Measurements from ENCODE around the gene MRPL22.

The MRPL22 gene

GRCh38 chr5:155017610-155018009, 76.7 kb downstream of the MRPL22 start:
- Histone ChIP-seq H3K27me3 (no peaks in the 10 kb centered on the region), H3K4me3 (no peak overlapping the region), H3K36me3 (no peaks in the 10 kb centered on the region), H4K20me1 (no peaks in the 10 kb centered on the region), H3K27ac (no peak overlapping the region), H3K9ac (no peak overlapping the region), H3K4me2 (no peak overlapping the region), H3K4me1 (no peaks in the 10 kb centered on the region), H3K9me3 (replicated peaks in 1 of 11) (peaks cover 0 to 26% (median 8%) of the 10 kb centered on the region in 11 experiments; a peak in 12 of 22 replicates)
- no peak for TF ChIP-seq Cebpa-rat (IDR thresholded peaks at IDR 0.05)
